IPS-NIHi7 (cell line): Measurements from ENCODE around the gene WAC.
A peak's percentile ranks its signal among the peaks of the same experiment; 100 is the strongest.
"Not testable (repeated sequence)": the region's sequence is repeated elsewhere in the genome, so short reads cannot be mapped to it uniquely, and the experiment has no call there.

ENCODE experiments used
- DNase-seq: peaks from one replicate; pipeline ENCODE4 v3.0.0; 2012; ENCODE audit warnings: mixed read lengths; ENCODE audit errors: extremely low spot score

Gene WAC, protein sequence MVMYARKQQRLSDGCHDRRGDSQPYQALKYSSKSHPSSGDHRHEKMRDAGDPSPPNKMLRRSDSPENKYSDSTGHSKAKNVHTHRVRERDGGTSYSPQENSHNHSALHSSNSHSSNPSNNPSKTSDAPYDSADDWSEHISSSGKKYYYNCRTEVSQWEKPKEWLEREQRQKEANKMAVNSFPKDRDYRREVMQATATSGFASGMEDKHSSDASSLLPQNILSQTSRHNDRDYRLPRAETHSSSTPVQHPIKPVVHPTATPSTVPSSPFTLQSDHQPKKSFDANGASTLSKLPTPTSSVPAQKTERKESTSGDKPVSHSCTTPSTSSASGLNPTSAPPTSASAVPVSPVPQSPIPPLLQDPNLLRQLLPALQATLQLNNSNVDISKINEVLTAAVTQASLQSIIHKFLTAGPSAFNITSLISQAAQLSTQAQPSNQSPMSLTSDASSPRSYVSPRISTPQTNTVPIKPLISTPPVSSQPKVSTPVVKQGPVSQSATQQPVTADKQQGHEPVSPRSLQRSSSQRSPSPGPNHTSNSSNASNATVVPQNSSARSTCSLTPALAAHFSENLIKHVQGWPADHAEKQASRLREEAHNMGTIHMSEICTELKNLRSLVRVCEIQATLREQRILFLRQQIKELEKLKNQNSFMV

DNA sequence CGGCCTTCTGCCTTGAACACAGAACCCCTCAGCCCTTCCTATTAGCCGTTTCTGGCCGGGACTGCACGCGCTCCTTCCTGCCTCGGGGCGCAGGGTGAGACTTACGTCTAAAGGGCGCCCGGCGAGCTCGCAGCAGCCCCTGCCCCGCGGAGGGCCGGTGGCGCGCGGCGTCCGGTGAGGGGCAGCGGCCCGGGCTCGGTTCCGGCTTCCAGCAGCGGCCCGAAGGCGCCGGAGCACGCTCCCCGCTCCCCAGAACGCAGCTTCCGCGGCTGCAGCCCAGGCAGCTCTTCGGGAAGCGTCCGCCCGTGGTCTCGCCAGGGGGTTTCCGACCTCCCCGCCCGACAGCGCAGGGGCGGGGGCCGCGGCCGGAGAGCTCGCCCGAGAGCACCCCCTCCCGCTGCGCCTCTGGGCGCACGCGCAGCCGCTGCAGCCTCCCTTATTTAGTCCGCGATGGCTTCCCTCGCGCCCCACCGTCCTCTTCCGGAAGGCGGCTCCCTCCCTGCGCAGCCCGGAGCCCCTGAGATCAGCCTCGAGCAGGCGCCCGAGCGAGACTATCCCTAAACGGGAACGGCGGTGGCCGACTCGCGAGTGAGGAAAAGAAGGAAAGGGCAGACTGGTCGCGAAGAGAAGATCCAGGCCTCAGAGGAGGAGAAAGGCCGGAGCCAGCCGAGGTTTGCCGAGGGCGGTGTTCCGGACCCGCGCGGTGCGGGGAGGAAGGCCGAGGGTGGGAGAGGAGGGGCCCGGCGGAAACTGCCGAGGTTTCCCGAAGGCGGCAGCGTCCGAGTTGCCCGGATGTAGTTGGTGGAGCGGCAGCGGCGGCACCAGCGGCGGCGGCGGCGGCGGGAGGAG is at the start of gene WAC:
Gene WAC (plus strand): TSS at position 782 of the 849 bp plus-strand sequence. CDS start 462 bp downstream, outside the sequence.
- DNase-seq: peak; percentile 90

GRCh38 chr10:28489206-28489605 is 43.7 kb upstream of the WAC start:
- DNase-seq: no peak

DNA sequence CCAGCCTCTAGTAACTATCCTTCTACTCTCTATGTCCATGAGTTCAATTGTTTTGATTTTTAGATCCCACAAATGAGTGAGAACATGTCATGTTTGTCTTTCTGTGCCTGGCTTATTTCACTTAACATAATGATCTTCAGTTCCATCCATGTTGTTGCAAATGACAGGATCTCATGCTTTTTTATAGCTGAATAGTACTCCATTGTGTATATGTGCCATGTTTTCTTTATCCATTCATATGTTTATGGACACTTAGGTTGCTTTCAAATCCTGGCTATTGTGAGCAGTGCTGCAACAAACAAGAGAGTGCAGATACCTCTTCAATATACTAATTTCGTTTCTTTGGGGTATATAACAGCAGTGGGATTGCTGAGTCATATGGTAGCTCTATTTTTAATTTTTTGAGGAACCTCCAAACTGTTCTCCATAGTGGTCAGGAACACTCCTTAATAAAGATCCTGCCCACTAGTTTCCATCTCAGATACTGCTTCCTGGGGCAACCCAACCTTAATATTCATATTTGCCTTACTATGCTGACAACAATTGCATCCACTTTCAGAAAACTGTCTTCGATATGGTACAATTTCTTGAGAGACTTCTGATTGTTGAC is 42.6 kb upstream of the WAC start:
- not testable (repeated sequence) for DNase-seq

- DNase-seq: no peak
Measured at GRCh38 chr10:28492116-28492920, 40.6 kb upstream of the WAC start.

- DNase-seq: no peak
Measured at GRCh38 chr10:28494420-28494819, 38.5 kb upstream of the WAC start.

DNA sequence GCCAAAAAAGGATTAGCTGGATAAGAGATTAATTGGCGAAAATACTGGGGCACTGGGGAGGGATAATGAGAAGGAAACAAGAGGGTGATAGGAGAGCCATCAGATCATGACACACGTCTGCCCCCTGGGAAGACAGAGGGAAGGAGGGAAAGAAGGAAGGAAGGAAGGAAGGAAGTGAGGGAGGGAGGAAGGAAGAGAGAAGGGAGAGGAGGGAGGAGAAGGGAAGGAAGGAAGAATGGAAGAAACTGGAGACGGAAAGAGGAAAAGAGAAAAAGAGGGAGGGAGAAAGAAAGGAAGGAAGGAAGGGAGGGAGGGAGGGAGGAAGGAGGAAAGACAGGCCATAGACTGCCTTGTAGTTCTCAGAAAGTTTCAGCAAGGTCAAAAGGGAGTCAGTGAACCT is 37.8 kb upstream of the WAC start:
- DNase-seq: no peak

- DNase-seq: no peak
Measured at GRCh38 chr10:28496017-28496416, 36.9 kb upstream of the WAC start.

GRCh38 chr10:28496481-28496961 is 36.4 kb upstream of the WAC start:
- no peak for DNase-seq

DNA sequence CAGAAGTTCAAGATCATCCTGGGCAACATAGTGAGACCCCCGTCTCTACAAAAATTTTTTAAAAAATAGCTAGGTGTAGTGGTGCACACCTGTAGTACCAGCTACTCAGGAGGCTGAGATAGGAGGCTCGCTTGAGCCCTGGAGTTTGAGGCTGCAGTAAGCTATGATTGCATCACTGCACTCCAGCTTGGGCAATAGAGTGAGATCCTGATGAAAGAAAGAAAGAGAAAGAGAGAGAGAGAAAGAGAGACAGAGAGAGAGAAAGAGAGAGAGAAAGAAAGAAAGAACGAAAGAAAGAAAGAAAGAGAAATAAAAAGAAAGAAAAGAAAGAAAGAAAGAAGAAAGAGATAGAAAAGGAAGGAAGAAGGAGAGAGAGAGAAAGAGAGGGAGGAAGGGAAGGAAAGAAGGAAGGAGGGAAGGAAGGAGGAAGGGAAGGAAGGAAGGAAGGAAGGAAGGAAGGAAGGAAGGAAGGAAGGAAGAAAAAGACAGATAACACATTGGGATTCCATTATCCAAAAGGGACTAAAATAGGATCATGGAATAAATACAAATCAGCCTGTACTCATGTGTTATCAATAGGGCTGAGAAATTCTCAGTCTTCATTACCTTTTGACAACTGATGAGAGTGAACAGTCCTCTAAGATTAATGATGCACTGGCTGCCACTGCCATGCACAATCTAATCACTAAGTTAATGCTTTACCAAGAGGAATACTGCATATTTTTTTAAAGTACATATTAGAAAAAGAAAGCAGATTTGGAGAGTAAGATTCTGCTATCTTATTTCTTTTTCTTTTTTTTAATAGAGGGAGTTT is 35.4 kb upstream of the WAC start:
- no peak for DNase-seq

- not testable (repeated sequence) for DNase-seq
Measured at GRCh38 chr10:28500203-28500602, 32.7 kb upstream of the WAC start.

DNA sequence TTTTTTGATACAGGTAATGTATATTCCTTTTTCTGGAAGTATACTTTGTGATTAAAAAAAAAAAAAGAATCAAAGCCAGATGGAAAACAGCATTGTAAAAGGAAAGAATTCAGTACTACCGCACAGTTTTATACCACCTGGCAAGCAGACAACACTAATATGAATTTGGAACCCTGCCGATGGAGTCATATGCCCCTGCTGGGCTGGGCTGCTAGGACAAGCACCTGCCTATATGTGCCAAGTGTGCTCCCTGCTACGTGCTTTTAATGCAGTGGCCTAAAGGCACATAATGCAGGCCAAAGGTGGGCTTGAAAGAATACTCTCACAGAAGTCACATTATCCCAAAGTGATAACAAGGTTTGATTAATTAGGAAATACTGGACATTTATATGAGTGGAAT is 29.8 kb upstream of the WAC start:
- DNase-seq: no peak

- DNase-seq: no peak
Measured at GRCh38 chr10:28505359-28505959, 27.5 kb upstream of the WAC start.

- DNase-seq: no peak
Measured at GRCh38 chr10:28508304-28508925, 24.5 kb upstream of the WAC start.

GRCh38 chr10:28509286-28509685 is 23.6 kb upstream of the WAC start:
- no peak for DNase-seq

DNA sequence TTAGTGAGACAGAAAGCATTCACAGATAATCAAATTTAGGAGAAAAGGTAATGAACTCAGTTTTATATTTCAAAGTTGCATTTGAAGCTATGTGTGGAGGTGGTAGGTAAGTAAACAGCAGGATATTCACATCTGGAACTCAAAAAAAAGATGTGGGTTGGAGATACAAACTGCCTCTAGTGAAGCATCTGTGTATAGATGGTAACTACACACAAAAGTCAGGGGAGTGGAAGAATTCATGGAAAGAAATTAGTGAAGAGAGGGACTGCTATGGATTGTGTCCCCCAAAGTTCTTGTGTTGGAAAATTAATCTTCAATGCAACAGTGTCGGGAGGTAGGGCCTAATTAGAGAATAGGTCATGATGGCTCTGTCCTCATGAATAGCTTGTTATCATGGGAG is 18.3 kb upstream of the WAC start:
- no peak for DNase-seq

- no peak for DNase-seq
Measured at GRCh38 chr10:28520346-28520745, 12.6 kb upstream of the WAC start.

DNA sequence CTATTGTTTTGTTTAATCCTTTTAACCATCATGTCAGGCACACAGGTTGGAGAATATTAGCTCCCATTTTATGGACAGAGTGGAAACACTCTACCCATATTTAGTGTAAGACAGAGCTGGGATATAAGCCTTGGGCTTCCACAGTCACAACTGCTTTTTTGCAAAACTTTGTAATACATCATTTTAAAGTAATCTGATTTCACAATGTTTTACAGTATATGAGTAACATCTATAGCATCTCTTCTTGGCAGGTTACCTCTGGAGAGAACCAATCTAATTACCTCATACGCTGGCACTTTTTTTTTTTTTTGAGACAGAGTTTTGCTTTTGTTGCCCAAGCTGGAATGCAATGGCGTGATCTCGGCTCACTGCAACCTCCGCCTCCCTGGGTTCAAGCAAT is 12.1 kb upstream of the WAC start:
- not testable (repeated sequence) for DNase-seq

DNA sequence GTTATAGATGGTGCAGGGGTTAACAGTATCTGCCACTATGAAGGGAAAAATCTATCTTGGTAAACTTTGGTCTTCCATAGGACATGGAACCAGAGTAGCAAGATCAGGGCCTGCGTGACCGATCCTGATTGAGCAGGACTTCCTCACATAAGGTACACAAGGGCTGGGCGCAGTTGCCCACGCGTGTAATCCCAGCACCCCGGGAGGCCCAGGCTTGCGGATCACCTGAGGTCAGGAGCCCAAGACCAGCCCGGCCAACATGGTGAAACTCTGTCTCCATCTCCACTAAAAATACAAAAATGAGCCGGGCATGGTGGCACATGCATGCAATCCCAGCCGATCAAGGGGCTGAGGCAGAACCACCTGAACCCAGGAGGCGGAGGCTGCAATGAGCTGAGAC is 11.0 kb upstream of the WAC start:
- DNase-seq: not testable (repeated sequence)

GRCh38 chr10:28523725-28524252 is 9.1 kb upstream of the WAC start:
- DNase-seq: no peak
